HCT116 (cell line): ENCODE results near the gene TGM2. TPM values are rescaled to one million over a fixed set of nuclear protein-coding genes. Genes with fewer than 3 reads are reported as not detected.

Experiments
- ATAC-seq: fragments of 200-7000 bp; cut with Tn5 transposase; 2 replicates; pipeline ENCODE4 v1.9.1; 2020; ENCODE audit warnings: mild to moderate bottlenecking, moderate library complexity
- BruUV-seq: library from RNA; stranded (reverse); fragments of 400-500 nt; replicated peaks from 2 replicates; lab custom pipeline; 2021; lab: Mats Ljungman, UMichigan
- CTCF ChIA-PET: fragments of 300-600 bp; sonication (Branson Sonifier 250); formaldehyde crosslinking; loops from one replicate; lab custom pipeline; 2021; ENCODE audit warnings: antibody characterized with exemption; lab: Charles Lee
- POLR2A ChIA-PET: fragments of 300-600, 350-600 bp; sonication (Branson Sonifier 250); formaldehyde crosslinking; loops from one replicate; lab custom pipeline; 2021; ENCODE audit warnings: antibody characterized with exemption; lab: Charles Lee
- RAD21 ChIA-PET, 2 experiments: fragments of 300-600 bp; sonication (Branson Sonifier 250); formaldehyde crosslinking; loops; one replicate each; lab custom pipeline; 2023; ENCODE audit warnings: low total read pairs in 2 of 2; ENCODE audit not compliant: uncharacterized antibody in 2 of 2, unreplicated experiment in 2 of 2, low non-redundant PET in 1 of 2; lab: Charles Lee
- DNase-seq: peaks from one replicate; pipeline ENCODE4 v3.0.0-alpha.2; 2010; ENCODE audit warnings: low read depth, low spot score
- H2AFZ ChIP-seq: fragments of 200-600 bp; shearing (Covaris generic), sonication (generic); 2 replicates; pipeline ENCODE4 v1.6.1; 2017; ENCODE audit warnings: low read depth, mixed run types, mixed read lengths, antibody characterized with exemption, low read length; ENCODE audit not compliant: poor library complexity, severe bottlenecking
- H3K27ac ChIP-seq: 2 replicates; pipeline ENCODE4 v1.5.1; 2012; ENCODE audit warnings: low read depth, low read length
- H3K27me3 ChIP-seq: fragments of 200-600 bp; sonication (generic); 2 replicates; pipeline ENCODE4 v1.6.1; 2016; ENCODE audit warnings: mixed run types, low read length, mixed read lengths; ENCODE audit not compliant: insufficient read depth
- H3K36me3 ChIP-seq, 2 experiments: fragments of 200-500 bp in 1 of 2; fragments of 200-600 bp in 1 of 2; sonication (Bioruptor generic) in 1 of 2; sonication (generic) in 1 of 2; 2 replicates each; pipeline versions ENCODE4 v1.5.1 to v1.6.1; 2014 to 2016; ENCODE audit warnings: low read length in 2 of 2, inconsistent platforms in 1 of 2, mixed read lengths in 1 of 2, mixed run types in 1 of 2; ENCODE audit not compliant: insufficient read depth in 2 of 2, control insufficient read depth in 1 of 2
- H3K4me1 ChIP-seq, 2 experiments: fragments of 200-600 bp in 1 of 2; sonication (generic) in 1 of 2; 2 replicates each; pipeline versions ENCODE4 v1.5.1 to v1.6.1; 2012 to 2017; ENCODE audit warnings: low read length in 2 of 2, inconsistent platforms in 1 of 2, mild to moderate bottlenecking in 1 of 2, mixed read lengths in 1 of 2, mixed run types in 1 of 2, moderate library complexity in 1 of 2; ENCODE audit not compliant: insufficient read depth in 2 of 2, control insufficient read depth in 1 of 2
- H3K4me2 ChIP-seq: fragments of 200-600 bp; sonication (generic); 2 replicates; pipeline ENCODE4 v1.6.1; 2017; ENCODE audit warnings: mixed run types, low read length, mixed read lengths
- H3K4me3 ChIP-seq, 2 experiments: fragments of 200-600 bp in 1 of 2; sonication (generic) in 1 of 2; replicated peaks in 1 of 2; 2 replicates each; pipeline ENCODE4 v1.5.1; 2011 to 2016; ENCODE audit warnings: low read length in 2 of 2, control low read depth in 1 of 2, low read depth in 1 of 2, mild to moderate bottlenecking in 1 of 2, mixed read lengths in 1 of 2, mixed run types in 1 of 2
- H3K79me2 ChIP-seq: fragments of 200-600 bp; sonication (generic); 2 replicates; pipeline ENCODE4 v1.6.1; 2017; ENCODE audit warnings: mild to moderate bottlenecking, mixed run types, low read length, moderate library complexity, mixed read lengths; ENCODE audit not compliant: insufficient read depth
- H3K9ac ChIP-seq: fragments of 200-600 bp; sonication (generic); 2 replicates; pipeline ENCODE4 v1.6.1; 2016; ENCODE audit warnings: low read length, mixed read lengths
- H3K9me2 ChIP-seq: fragments of 200-600 bp; sonication (generic), shearing (Covaris generic); 2 replicates; pipeline ENCODE4 v1.6.1; 2017; ENCODE audit warnings: mixed run types, mild to moderate bottlenecking, moderate library complexity; ENCODE audit not compliant: insufficient read depth
- H3K9me3 ChIP-seq, 2 experiments: fragments of 200-500 bp in 1 of 2; fragments of 200-600 bp in 1 of 2; sonication (Bioruptor generic) in 1 of 2; sonication (generic) in 1 of 2; 2 replicates each; pipeline ENCODE4 v1.6.1; 2014 to 2017; ENCODE audit warnings: low read length in 2 of 2, mixed read lengths in 2 of 2, inconsistent platforms in 1 of 2, low read depth in 1 of 2, mild to moderate bottlenecking in 1 of 2, mixed run types in 1 of 2, moderate library complexity in 1 of 2; ENCODE audit not compliant: control insufficient read depth in 1 of 2, insufficient read depth in 1 of 2
- H4K20me1 ChIP-seq: fragments of 200-600 bp; sonication (generic), shearing (Covaris generic); 2 replicates; pipeline ENCODE4 v1.6.1; 2017; ENCODE audit warnings: mixed run types, mild to moderate bottlenecking, moderate library complexity; ENCODE audit not compliant: insufficient read depth
- ATF3 ChIP-seq: IDR thresholded peaks from 2 replicates; pipeline ENCODE4 v1.6.1; 2012
- CBX3 ChIP-seq: IDR thresholded peaks from 2 replicates; pipeline ENCODE4 v1.6.1; 2012; ENCODE audit warnings: low read depth
- FOSL1 ChIP-seq: IDR thresholded peaks from 2 replicates; pipeline ENCODE4 v1.6.1; 2012; ENCODE audit warnings: low read depth
- POLR2A ChIP-seq: IDR thresholded peaks from 2 replicates; pipeline ENCODE4 v1.7.0; 2011; ENCODE audit warnings: borderline replicate concordance; ENCODE audit not compliant: insufficient read depth, insufficient read length; ENCODE audit errors: extremely low read depth
- POLR2AphosphoS5 ChIP-seq: IDR thresholded peaks from 2 replicates; pipeline ENCODE4 v1.6.1; 2011; ENCODE audit warnings: mild to moderate bottlenecking, low read depth, low read length, moderate library complexity
- RAD21 ChIP-seq: IDR thresholded peaks from 2 replicates; pipeline ENCODE4 v1.6.1; 2012; ENCODE audit warnings: low read depth, mild to moderate bottlenecking
- REST ChIP-seq: IDR thresholded peaks from 2 replicates; pipeline ENCODE4 v1.6.1; 2012; ENCODE audit warnings: low read depth
- SIN3A ChIP-seq: IDR thresholded peaks from 2 replicates; pipeline ENCODE4 v1.6.1; 2012; ENCODE audit warnings: low read depth
- SP1 ChIP-seq: IDR thresholded peaks from 2 replicates; pipeline ENCODE4 v1.6.1; 2012; ENCODE audit warnings: low read depth
- SRF ChIP-seq: IDR thresholded peaks from 2 replicates; pipeline ENCODE4 v1.6.1; 2012; ENCODE audit warnings: low read depth
- YY1 ChIP-seq: IDR thresholded peaks from 2 replicates; pipeline ENCODE4 v1.6.1; 2011; ENCODE audit warnings: low read length, low read depth, moderate library complexity, mild to moderate bottlenecking; ENCODE audit not compliant: insufficient replicate concordance; ENCODE audit errors: extremely low read depth
- ZBTB33 ChIP-seq: IDR thresholded peaks from 2 replicates; pipeline ENCODE4 v1.6.1; 2011; ENCODE audit warnings: mild to moderate bottlenecking, low read length, moderate library complexity; ENCODE audit not compliant: insufficient replicate concordance; ENCODE audit errors: extremely low read depth
- ZFX ChIP-seq: fragments of 450-650 bp; IDR thresholded peaks from 2 replicates; pipeline ENCODE4 v1.6.1; 2017
- ZNF274 ChIP-seq: fragments of 200-500 bp; sonication (Bioruptor generic); IDR thresholded peaks from 2 replicates; pipeline ENCODE4 v1.6.1; 2014; ENCODE audit warnings: mild to moderate bottlenecking, low read depth, low read length, inconsistent platforms
- intact Hi-C: fragments of 100-400 bp; cut with micrococcal nuclease; formaldehyde crosslinking; loops from 2 replicates; pipeline ENCODE4 v1.10.0; 2022
- total RNA-seq: library from RNA; stranded (reverse); gene quantifications from one replicate; pipeline ENCODE4 v1.2.1, GENCODE V29; 2021; ENCODE audit not compliant: unreplicated experiment

TGM2 gene
- total RNA-seq, 1 experiment from 2014 or later = 6.1 TPM

- Histone ChIP-seq H3K4me1 (peaks cover 8 to 19% of the 10 kb centered on the region in 2 experiments; a peak in 3 of 4 replicates), H3K27me3 (no peaks in the 10 kb centered on the region), H3K27ac (no peak overlapping the region), H3K9me2 (no peaks in the 10 kb centered on the region), H3K36me3 (no peaks in the 10 kb centered on the region), H3K4me3 (no peak overlapping the region), H4K20me1 (no peaks in the 10 kb centered on the region), H3K9me3 (no peaks in the 10 kb centered on the region), H2AFZ (no peak overlapping the region), H3K4me2 (no peak overlapping the region), H3K9ac (no peak overlapping the region), H3K79me2 (no peaks in the 10 kb centered on the region)
- no TSS peak for BruUV-seq
- intact Hi-C loops = no loop called here
- CTCF ChIA-PET = no interaction called here
- TF ChIP-seq SP1 = no peak
- TF ChIP-seq YY1 = no peak
- no peak for TF ChIP-seq POLR2A
- no peak for TF ChIP-seq ZFX
- TF ChIP-seq FOSL1 = no peak
- no peak for TF ChIP-seq ATF3
- TF ChIP-seq SRF = no peak
- TF ChIP-seq SIN3A = no peak
- no peak for TF ChIP-seq CBX3
- no peak for TF ChIP-seq POLR2AphosphoS5
- RAD21 ChIA-PET = no interaction called here
- ATAC-seq (no peak), DNase-seq (no peak)
- POLR2A ChIA-PET = no interaction called here
Measured at GRCh38 chr20:38178581-38178980, 13.5 kb upstream of the TGM2 start.

- H3K27me3 ChIP-seq = no peaks in the 10 kb centered on the region
- H3K9me3 ChIP-seq = no peaks in the 10 kb centered on the region
- ChIA-PET RAD21 (no interaction called here), POLR2A (no interaction called here), CTCF (no interaction called here)
- H2AFZ ChIP-seq = no peak overlapping the region
- DNase-seq = no peak
- H3K36me3 ChIP-seq = no peaks in the 10 kb centered on the region
- no peak overlapping the region for H3K9ac ChIP-seq
- intact Hi-C loops = no loop called here
- H4K20me1 ChIP-seq = no peaks in the 10 kb centered on the region
- H3K27ac ChIP-seq = no peak overlapping the region
- TF ChIP-seq ATF3 (no peak), SP1 (no peak), ZBTB33 (no peak), RAD21 (no peak), ZNF274 (no peak), REST (no peak)
- peaks cover 12 to 23% of the 10 kb centered on the region in 2 experiments; a peak in 3 of 4 replicates for H3K4me1 ChIP-seq
- H3K79me2 ChIP-seq = no peaks in the 10 kb centered on the region
- H3K4me3 ChIP-seq = no peak overlapping the region
- no peaks in the 10 kb centered on the region for H3K9me2 ChIP-seq
- no TSS peak for BruUV-seq
- no peak overlapping the region for H3K4me2 ChIP-seq
- ATAC-seq = no peak
Measured at GRCh38 chr20:38178065-38178491, 13.0 kb upstream of the TGM2 start.
